Measurements from ENCODE around the gene OBP2A.
A peak's percentile ranks its signal among the peaks of the same experiment; 100 is the strongest.

The OBP2A gene

DNA sequence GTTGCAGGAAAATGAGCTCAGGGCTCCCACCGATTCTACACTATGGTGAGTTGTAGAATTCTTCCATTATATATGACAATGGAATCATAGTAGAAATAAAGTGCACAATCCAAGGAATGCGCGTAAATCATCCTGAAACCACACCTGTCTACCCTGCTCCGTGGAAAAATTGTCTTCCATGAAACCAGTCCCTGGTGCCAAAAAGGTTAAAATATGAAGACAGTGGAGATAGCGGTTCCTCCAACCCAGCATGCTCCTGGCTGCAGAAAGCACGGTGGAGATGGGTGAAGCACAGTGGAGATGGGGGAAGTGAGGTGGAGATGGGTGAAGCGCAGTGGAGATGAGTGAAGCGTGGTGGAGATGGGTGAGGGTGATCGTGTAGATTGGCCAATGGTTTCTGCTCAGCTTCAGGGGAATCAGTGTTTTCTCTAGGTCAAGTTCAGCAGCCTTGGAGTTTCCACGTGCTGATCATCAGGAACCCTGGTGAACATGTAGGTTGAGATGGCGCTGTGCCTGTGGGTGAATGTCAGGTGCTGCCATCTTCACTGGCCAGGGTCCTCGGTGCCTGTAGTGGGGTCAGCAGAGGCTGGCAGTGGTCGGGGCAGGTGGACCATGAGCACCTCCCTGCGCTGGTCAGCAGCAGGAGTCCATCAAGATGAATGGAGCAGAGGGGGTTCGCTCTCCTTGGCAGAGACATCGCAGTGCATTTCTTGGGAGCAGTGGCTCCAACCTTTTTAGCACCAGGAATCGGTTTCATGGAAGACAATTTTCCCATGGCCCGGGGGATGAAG, 35.9 kb downstream of the OBP2A start:
- no peak for DNase-seq

- no peak for DNase-seq
Observed at GRCh38 chr9:135582541-135582940, 36.6 kb downstream of the OBP2A start.

DNA sequence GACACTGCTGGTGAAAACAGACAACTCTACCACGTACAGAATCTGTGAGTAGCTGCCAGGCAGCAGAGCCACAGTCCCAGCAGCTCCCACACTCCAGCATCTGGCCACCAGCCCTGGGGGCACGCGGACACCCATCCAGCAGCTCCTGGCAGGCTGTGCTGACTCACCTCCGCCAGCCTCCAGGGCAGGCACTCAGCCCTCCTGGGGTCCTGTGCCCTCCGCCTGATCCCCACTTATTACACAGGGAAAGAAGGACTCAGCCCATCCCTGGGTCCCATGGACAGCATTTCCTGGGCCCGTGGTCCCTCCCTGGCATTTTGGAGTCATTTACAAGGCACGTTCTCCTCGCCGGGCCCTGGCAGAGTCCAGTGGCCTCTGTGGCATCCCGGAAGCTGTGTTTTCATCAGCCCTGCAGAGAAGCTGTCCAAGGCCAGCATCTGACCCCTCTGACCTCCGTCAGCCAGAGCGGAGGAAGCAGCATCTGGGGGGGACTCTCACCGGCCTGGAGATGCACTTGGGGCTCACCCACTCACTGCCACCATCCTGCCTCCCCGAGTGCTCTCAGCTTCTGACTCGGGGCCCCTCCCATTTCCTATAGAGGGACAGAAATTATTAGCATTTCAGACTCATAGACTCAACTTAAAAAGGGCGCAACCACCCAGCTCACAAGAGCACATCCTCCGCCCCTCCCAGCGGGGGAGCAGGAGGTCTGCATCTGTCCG, 37.2 kb downstream of the OBP2A start:
- no peak for DNase-seq

DNA sequence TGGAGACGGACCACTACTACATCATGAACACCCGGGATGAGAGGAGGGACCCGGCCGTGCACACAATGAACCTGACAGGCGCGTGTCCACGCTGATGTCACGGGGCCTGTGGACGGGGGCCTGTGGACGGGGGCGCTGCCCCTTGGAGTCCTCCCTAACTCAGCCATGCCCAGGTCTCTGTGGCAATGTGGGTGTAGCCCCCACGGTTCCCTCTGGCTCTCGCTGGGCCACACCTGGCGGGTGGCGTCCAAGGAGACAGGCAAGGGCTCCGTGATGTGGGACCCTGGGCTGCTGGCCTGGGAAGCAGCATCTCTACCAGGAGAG, 37.7 kb downstream of the OBP2A start:
- peak; percentile 19 for DNase-seq

DNA sequence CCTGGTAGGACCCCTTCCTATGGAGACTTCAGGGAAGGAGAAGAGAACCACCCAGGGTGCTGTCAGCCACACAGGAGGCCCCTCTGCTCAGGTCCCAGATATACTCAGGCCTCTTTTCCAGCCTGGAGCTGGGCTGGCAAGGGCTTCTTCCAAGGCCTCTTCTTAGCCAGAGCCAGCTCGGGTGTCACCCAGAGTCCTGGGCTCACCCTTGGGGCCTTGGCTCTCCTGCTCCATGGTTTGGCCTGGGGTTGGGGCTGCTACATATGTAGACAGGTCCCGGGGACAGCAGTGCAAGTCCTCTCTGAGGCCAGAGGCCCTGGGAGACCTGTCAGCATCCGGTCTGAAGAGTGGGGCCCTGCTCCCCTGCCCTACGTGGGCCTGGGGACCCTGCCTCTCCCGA, 38.4 kb downstream of the OBP2A start:
- DNase-seq = no peak

- DNase-seq = no peak
Observed at GRCh38 chr9:135584934-135585333, 39.0 kb downstream of the OBP2A start.

DNA sequence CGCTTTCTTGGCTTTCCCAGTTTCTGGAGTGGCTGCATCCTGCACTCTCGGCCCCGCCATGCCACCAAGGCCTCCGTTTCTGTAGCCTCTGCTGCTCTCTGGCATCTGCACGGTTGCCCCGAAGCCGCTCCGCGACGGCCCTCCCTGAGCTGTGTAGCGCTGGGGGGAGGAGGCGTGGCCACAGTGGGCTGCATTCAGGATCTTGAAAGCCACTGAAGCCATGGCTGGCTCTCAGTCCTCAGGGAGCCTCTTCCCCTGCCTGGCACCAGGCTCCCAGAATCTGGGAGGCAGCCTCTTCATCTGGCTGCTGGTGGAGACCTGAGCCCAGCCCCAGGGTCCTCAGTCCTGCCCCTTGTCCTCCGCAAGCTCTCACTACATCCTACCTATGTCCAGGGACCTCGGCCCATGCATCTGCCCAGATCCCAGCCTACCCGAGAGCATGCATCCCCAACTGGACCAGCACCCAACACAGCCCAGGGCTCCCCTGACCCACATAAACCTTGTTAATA, 40.7 kb downstream of the OBP2A start:
- DNase-seq = peak; percentile 27

DNA sequence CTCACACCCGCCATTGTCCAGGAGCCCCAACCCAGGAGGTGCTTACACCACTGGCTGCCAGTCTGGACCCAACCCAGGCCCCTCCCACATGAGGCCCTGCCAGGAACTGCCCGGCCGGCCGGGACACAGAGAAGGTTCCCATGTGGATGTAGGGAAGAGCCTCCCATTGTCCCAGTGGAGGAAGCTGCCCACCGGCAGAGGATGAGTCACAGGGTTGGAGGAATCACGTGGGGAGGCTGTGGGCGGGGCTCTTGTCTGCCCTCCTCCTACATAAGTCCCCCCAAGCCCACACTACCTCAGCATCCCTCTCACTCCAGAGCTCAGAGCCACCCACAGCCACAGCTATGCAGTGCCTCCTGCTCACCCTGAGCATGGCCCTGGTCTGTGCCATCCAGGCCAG, 41.7 kb downstream of the OBP2A start:
- DNase-seq = no peak

DNA sequence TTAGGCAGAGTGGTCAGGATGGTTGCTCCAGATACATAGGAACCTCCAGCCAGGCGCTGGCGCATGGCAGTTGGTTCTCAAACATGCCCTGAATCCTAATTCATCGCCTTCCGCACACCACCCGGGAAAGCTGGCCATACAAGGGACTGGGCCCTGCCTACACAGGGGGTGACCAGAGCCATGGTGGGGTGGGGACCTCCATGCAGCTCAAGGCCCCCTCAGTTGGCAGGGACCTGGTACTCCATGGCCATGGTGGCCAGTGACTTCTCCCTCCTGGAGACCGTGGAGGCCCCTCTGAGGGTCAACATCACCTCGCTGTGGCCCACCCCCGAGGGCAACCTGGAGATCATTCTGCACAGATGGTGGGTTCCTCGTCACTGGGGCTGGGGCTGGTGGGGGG, 42.4 kb downstream of the OBP2A start:
- peak; percentile 14 for DNase-seq

GRCh38 chr9:135588886-135589595, 43.1 kb downstream of the OBP2A start:
- peak; percentile 25 for DNase-seq

DNA sequence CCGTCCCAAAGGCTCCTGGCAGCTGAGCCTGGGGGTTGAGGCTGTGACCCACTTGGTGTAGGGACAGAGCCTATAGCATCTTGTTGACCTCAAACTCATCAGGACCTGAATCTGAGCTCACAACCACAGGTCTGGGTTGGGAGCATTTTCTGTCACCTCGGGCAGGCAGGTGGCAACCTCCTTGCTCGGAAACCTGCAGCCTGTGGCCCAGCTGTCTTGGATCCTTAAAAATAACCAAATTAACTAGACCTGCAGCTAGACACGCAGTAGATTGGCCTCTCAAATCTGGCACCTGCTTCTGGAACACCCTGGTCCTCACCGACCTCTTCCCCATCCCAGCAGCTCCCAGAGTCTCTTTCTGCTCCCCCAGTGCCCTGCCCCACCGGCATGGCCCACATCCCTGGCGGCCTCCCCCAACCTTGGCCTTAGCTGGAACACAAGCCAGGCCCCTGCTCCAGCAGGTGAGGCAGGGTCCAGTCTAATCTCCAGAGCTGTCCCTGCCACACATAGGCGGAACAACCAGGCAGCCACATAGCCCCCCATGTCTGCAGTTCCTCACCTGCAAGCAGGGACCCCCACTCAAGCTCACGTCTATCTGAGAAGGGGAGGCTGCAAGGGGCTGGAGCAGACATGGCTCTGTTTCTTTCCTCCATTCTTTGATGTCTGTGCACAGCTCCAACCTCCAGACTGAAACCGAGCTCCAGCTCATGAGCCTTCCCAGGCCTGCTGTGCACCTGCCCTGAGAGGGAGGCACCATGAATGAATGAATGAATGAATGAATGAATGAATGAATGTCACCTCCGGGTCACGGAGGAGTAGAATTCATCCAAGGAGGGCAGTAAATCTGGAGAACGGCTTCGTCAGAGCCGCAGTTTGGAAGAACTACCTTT, 43.9 kb downstream of the OBP2A start:
- peak; percentile 23 for DNase-seq

GRCh38 chr9:135590486-135591079, 44.7 kb downstream of the OBP2A start:
- DNase-seq = peak; percentile 25

- DNase-seq = peak; percentile 21
Observed at GRCh38 chr9:135591506-135592330, 45.8 kb downstream of the OBP2A start.

GRCh38 chr9:135592331-135592590, 46.3 kb downstream of the OBP2A start:
- DNase-seq = no peak

GRCh38 chr9:135592625-135593024, 46.7 kb downstream of the OBP2A start:
- no peak for DNase-seq

GRCh38 chr9:135596211-135596610, 50.3 kb downstream of the OBP2A start:
- DNase-seq = no peak
